GM21447 (cell line): Measurements from ENCODE around the gene ADGRG3.
"Not testable (repeated sequence)": the region's sequence is repeated elsewhere in the genome, so short reads cannot be mapped to it uniquely, and the experiment has no call there.

Source experiments
- ATAC-seq: cut with Tn5 transposase; IDR thresholded peaks from one replicate; pipeline ENCODE4 v1.9.1; 2021; ENCODE audit not compliant: unreplicated experiment

Gene ADGRG3

DNA sequence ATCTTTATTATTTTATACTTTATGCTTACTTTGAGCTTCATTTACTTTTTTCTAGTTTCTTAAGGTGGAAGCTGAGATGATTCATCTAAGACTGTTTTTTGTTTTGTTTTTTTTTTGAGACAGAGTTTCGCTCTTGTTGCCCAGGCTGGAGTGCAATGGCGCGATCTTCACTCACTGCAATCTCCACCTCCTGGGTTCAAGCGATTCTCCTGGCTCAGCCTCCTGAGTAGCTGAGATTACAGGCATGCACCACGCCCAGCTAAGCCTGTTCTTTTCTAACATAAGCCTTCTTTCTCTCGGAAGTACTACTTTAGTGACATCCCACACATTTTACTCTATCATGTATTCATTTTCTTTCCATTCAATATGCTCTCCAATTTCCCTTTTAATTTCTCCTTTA is 44.5 kb downstream of the ADGRG3 start:
- ATAC-seq = not testable (repeated sequence)

DNA sequence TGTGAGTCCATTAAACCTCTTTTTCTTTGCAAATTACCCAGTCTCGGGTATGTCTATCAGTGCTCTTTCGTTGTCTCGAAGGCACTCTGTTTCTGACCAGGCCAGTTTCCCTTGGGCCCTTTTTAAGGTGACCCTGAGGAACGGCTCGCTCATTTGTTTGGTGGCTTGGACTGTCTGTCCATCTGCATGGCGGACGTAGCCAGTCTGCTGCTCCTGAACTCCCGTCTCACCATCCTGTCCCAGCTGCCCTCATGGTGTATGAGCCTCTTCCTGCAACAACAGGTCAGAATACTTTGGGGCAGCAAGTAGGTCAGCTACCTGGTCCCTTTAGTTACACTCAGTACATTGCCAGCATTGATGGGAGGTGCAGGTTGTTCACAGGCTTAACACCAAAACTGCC is 45.5 kb downstream of the ADGRG3 start:
- ATAC-seq = no peak

- no peak for ATAC-seq
Observed at GRCh38 chr16:57714047-57714446, 45.9 kb downstream of the ADGRG3 start.

- no peak for ATAC-seq
Observed at GRCh38 chr16:57720142-57720575, 52.1 kb downstream of the ADGRG3 start.

- ATAC-seq = no peak
Observed at GRCh38 chr16:57721356-57722209, 53.5 kb downstream of the ADGRG3 start.

DNA sequence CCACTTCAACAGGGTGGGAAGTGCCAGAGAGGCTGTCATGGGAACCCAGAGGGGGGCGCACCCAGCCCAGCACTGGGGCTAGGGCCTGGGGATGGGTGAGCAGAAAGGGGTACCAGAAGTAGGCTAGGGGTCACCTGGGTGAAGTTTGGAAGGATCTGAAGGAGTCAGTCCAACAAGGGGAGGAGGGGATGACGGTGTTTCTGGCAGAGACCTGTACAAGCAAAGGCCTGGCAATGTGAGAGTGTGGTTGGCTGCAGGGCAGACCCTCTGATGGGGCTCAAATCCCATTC is 54.0 kb downstream of the ADGRG3 start:
- ATAC-seq = no peak

DNA sequence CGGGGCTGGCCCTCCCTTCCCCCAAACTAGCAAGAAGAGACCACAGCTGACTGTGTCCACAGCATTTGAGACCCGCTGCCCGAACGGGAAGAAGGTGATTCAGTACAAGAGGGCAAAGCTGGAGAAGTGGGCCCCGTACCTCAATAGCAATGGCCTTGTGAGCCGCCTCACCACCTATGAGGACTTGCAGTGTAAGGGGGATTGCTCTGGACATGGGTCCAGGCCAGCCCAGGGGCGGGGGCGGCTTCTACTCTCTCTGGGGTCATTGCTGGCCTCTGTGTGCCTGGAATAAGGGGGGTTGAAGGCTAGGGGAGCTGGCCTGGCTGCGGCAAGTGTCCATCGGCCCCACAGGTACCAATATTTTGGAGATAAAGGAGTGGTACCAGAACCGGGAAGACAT is 54.5 kb downstream of the ADGRG3 start:
- no peak for ATAC-seq

- ATAC-seq = no peak
Observed at GRCh38 chr16:57723170-57723569, 55.1 kb downstream of the ADGRG3 start.

GRCh38 chr16:57724531-57724930 is 56.4 kb downstream of the ADGRG3 start:
- no peak for ATAC-seq

- no peak for ATAC-seq
Observed at GRCh38 chr16:57725151-57725550, 57.0 kb downstream of the ADGRG3 start.

DNA sequence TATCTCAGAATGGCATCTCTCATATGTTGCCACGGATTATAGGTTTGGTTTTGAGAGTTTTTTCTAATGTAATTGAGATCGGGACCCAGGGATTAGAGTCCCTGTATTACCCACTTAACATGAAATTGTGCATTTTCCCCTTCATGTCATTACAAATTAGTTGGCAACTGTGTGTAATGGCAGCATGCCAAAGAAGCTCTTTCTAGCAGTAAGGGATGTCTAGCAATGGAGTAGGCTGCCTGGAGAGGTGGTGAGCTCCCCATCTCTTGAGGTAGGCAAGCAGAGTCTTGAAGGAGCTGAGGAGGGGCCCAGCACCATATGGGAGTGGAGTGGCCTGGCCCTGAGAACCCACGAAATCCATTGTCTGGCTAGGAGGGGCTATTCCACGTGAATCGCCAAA is 57.4 kb downstream of the ADGRG3 start:
- no peak for ATAC-seq

DNA sequence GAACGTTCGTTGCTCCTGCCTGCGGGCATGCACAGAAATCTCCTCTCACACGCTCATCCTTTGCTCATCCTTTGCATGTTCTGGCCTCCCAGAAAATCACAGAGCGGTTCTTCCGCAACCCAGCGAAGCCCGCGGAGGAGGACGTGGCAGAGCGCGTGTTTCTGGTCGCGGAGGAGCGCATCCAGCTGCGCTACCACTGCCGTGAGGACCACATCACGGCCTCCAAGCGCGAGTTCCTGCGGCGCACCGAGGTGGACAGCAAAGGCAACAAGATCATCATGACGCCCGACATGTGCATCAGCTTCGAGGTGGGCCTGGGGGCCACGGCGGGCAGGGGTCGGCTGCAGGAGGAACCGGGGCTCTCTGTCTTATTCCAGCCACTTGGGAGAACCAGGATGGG is 57.9 kb downstream of the ADGRG3 start:
- no peak for ATAC-seq

GRCh38 chr16:57726433-57726947 is 58.4 kb downstream of the ADGRG3 start:
- ATAC-seq = no peak

GRCh38 chr16:57727610-57728009 is 59.5 kb downstream of the ADGRG3 start:
- ATAC-seq = no peak

GRCh38 chr16:57728336-57729181 is 60.5 kb downstream of the ADGRG3 start:
- ATAC-seq = no peak

- ATAC-seq = no peak
Observed at GRCh38 chr16:57729182-57729484, 61.0 kb downstream of the ADGRG3 start.

- ATAC-seq = not testable (repeated sequence)
Observed at GRCh38 chr16:57729852-57730251, 61.7 kb downstream of the ADGRG3 start.

GRCh38 chr16:57730771-57731730 is 62.9 kb downstream of the ADGRG3 start:
- no peak for ATAC-seq

GRCh38 chr16:57732037-57732436 is 63.9 kb downstream of the ADGRG3 start:
- ATAC-seq = no peak

- no peak for ATAC-seq
Observed at GRCh38 chr16:57732714-57733113, 64.6 kb downstream of the ADGRG3 start.

- no peak for ATAC-seq
Observed at GRCh38 chr16:57734308-57734924, 66.3 kb downstream of the ADGRG3 start.
